Trophoblast cell (in vitro differentiated cells and primary cell): ENCODE results near the gene ACTR5.

Experiments used
- DNase-seq, 2 donors: peaks; one replicate each; pipeline ENCODE4 v3.0.0-alpha.2; 2016
- H2AFZ ChIP-seq: 2 replicates; pipeline ENCODE4 v1.6.1; 2013; ENCODE audit warnings: low read length, moderate library complexity, mild to moderate bottlenecking; ENCODE audit not compliant: insufficient read depth, poor library complexity
- H2AK5ac ChIP-seq: 2 replicates; pipeline ENCODE4 v1.6.1; 2013; ENCODE audit warnings: mild to moderate bottlenecking, low read length
- H2BK120ac ChIP-seq: 2 replicates; pipeline ENCODE4 v1.6.1; 2013; ENCODE audit warnings: low read length, mild to moderate bottlenecking, moderate library complexity; ENCODE audit not compliant: insufficient read depth, poor library complexity
- H2BK12ac ChIP-seq: 2 replicates; pipeline ENCODE4 v1.6.1; 2013; ENCODE audit warnings: mild to moderate bottlenecking, low read length, moderate library complexity
- H2BK5ac ChIP-seq: 2 replicates; pipeline ENCODE4 v1.6.1; 2013; ENCODE audit warnings: low read length, low read depth, moderate library complexity, mild to moderate bottlenecking; ENCODE audit not compliant: poor library complexity
- H3K14ac ChIP-seq: 2 replicates; pipeline ENCODE4 v1.6.1; 2013; ENCODE audit warnings: mild to moderate bottlenecking, low read length
- H3K18ac ChIP-seq: 2 replicates; pipeline ENCODE4 v1.6.1; 2013; ENCODE audit warnings: mild to moderate bottlenecking, low read length
- H3K23ac ChIP-seq: 2 replicates; pipeline ENCODE4 v1.6.1; 2013; ENCODE audit warnings: low read length
- H3K27ac ChIP-seq: 2 replicates; pipeline ENCODE4 v1.5.1; 2013; ENCODE audit warnings: low read depth, mild to moderate bottlenecking, inconsistent platforms, low read length, moderate library complexity
- H3K27me3 ChIP-seq: 2 replicates; pipeline ENCODE4 v1.6.1; 2013; ENCODE audit warnings: inconsistent platforms, mild to moderate bottlenecking, low read length, moderate library complexity; ENCODE audit not compliant: insufficient read depth
- H3K36me3 ChIP-seq, 2 experiments: 1 replicate in 1 of 2; 2 replicates in 1 of 2; pipeline ENCODE4 v1.6.1; 2013; ENCODE audit warnings: low read length in 2 of 2, mild to moderate bottlenecking in 2 of 2, moderate library complexity in 1 of 2; ENCODE audit not compliant: insufficient read depth in 2 of 2, control insufficient read depth in 1 of 2
- H3K4ac ChIP-seq: 2 replicates; pipeline ENCODE4 v1.6.1; 2013; ENCODE audit warnings: low read depth, mild to moderate bottlenecking, low read length, moderate library complexity
- H3K4me1 ChIP-seq, 2 experiments: 1 replicate in 1 of 2; 2 replicates in 1 of 2; pipeline ENCODE4 v1.6.1; 2013; ENCODE audit warnings: low read length in 2 of 2, mild to moderate bottlenecking in 2 of 2, moderate library complexity in 1 of 2; ENCODE audit not compliant: insufficient read depth in 2 of 2, control insufficient read depth in 1 of 2
- H3K4me2 ChIP-seq: 2 replicates; pipeline ENCODE4 v1.6.1; 2013; ENCODE audit warnings: inconsistent platforms, mild to moderate bottlenecking, low read length, moderate library complexity
- H3K4me3 ChIP-seq: 2 replicates; pipeline ENCODE4 v1.5.1; 2013; ENCODE audit warnings: mild to moderate bottlenecking, low read depth, low read length, inconsistent platforms
- H3K79me1 ChIP-seq: one replicate; pipeline ENCODE4 v1.6.1; 2013; ENCODE audit warnings: low read length
- H3K79me2 ChIP-seq: 2 replicates; pipeline ENCODE4 v1.6.1; 2013; ENCODE audit warnings: low read length, mild to moderate bottlenecking; ENCODE audit not compliant: control insufficient read depth, insufficient read depth, poor library complexity
- H3K9ac ChIP-seq: 2 replicates; pipeline ENCODE4 v1.6.1; 2013; ENCODE audit warnings: mild to moderate bottlenecking, low read length
- H3K9me3 ChIP-seq: 2 replicates; pipeline ENCODE4 v1.6.1; 2013; ENCODE audit warnings: low read depth, mild to moderate bottlenecking, control low read depth, inconsistent platforms, low read length; ENCODE audit not compliant: insufficient read depth
- H4K12ac ChIP-seq: 2 replicates; pipeline ENCODE4 v1.6.1; 2013; ENCODE audit warnings: low read depth, mild to moderate bottlenecking, low read length, moderate library complexity
- H4K8ac ChIP-seq: 2 replicates; pipeline ENCODE4 v1.6.1; 2013; ENCODE audit warnings: low read depth, mild to moderate bottlenecking, low read length, moderate library complexity
- H4K91ac ChIP-seq: one replicate; pipeline ENCODE4 v1.6.1; 2013; ENCODE audit warnings: low read depth, mild to moderate bottlenecking, low read length, moderate library complexity
- WGBS: extraction: QIAGEN DNeasy Blood & Tissue Kit; methylation state at CpG from one replicate; pipeline ENCODE4 v1.1.7; 2013; ENCODE audit warnings: missing lambda C conversion rate; ENCODE audit not compliant: insufficient read length, insufficient coverage; ENCODE audit errors: extremely low coverage; 5-methylcytosine and 5-hydroxymethylcytosine counted together

The ACTR5 gene

GRCh38 chr20:38800882-38801281 lies 52.6 kb downstream of the ACTR5 start:
- Histone ChIP-seq H4K91ac (no peak overlapping the region), H2BK120ac (no peak overlapping the region), H3K4ac (no peak overlapping the region), H3K27me3 (peaks cover 4% of the 10 kb centered on the region), H3K36me3 (no peaks in the 10 kb centered on the region), H4K12ac (no peak overlapping the region), H3K4me3 (no peak overlapping the region), H3K23ac (no peak overlapping the region), H3K79me1 (no peaks in the 10 kb centered on the region), H3K9ac (no peak overlapping the region), H3K18ac (no peak overlapping the region), H2BK12ac (no peak overlapping the region), H2BK5ac (no peak overlapping the region), H3K9me3 (no peaks in the 10 kb centered on the region), H2AK5ac (no peak overlapping the region), H3K14ac (no peak overlapping the region), H3K27ac (no peak overlapping the region), H3K79me2 (no peaks in the 10 kb centered on the region), H2AFZ (no peak overlapping the region), H4K8ac (no peak overlapping the region), H3K4me2 (no peak overlapping the region), H3K4me1 (peaks cover 5 to 10% of the 10 kb centered on the region in 2 experiments)
- WGBS, result no CpG with 5 or more reads among the region's 3 CpGs
- DNase-seq, result no peak

- H3K79me2 ChIP-seq, result no peaks in the 10 kb centered on the region
- H4K8ac ChIP-seq, result no peak overlapping the region
- no peak overlapping the region for H3K18ac ChIP-seq
- H2AK5ac ChIP-seq, result no peak overlapping the region
- H2AFZ ChIP-seq, result no peak overlapping the region
- no peak overlapping the region for H2BK12ac ChIP-seq
- H2BK5ac ChIP-seq, result no peak overlapping the region
- no peak overlapping the region for H3K4me2 ChIP-seq
- no peak for DNase-seq
- no peak overlapping the region for H3K9ac ChIP-seq
- no peaks in the 10 kb centered on the region for H3K36me3 ChIP-seq
- H3K4me1 ChIP-seq, result peaks cover 7 to 13% of the 10 kb centered on the region in 2 experiments
- no peak overlapping the region for H3K14ac ChIP-seq
- no peak overlapping the region for H3K4ac ChIP-seq
- peaks cover 3% of the 10 kb centered on the region for H3K9me3 ChIP-seq
- WGBS, result no CpG with 5 or more reads among the region's 3 CpGs
- no peak overlapping the region for H3K27ac ChIP-seq
- H3K4me3 ChIP-seq, result no peak overlapping the region
- H4K91ac ChIP-seq, result no peak overlapping the region
- H3K27me3 ChIP-seq, result peaks cover 23% of the 10 kb centered on the region
- H3K23ac ChIP-seq, result no peak overlapping the region
- no peaks in the 10 kb centered on the region for H3K79me1 ChIP-seq
- H4K12ac ChIP-seq, result no peak overlapping the region
- H2BK120ac ChIP-seq, result no peak overlapping the region
These were observed 56.0 kb downstream of the ACTR5 start for GRCh38 chr20:38804221-38804620.

- no peak overlapping the region for H3K14ac ChIP-seq
- H2BK120ac ChIP-seq, result no peak overlapping the region
- no peak overlapping the region for H3K27ac ChIP-seq
- H3K9ac ChIP-seq, result no peak overlapping the region
- no peak for DNase-seq
- peaks cover 23% of the 10 kb centered on the region for H3K27me3 ChIP-seq
- H3K36me3 ChIP-seq, result no peaks in the 10 kb centered on the region
- H4K8ac ChIP-seq, result peak overlapping the region; percentile 26
- H3K4me2 ChIP-seq, result peak overlapping the region; percentile 91
- no CpG with 5 or more reads among the region's 18 CpGs for whole genome bisulfite sequencing
- no peak overlapping the region for H3K23ac ChIP-seq
- no peak overlapping the region for H2AK5ac ChIP-seq
- H3K79me1 ChIP-seq, result no peaks in the 10 kb centered on the region
- H2AFZ ChIP-seq, result peak overlapping the region; percentile 1
- H4K91ac ChIP-seq, result no peak overlapping the region
- peaks cover 3% of the 10 kb centered on the region for H3K9me3 ChIP-seq
- H3K18ac ChIP-seq, result no peak overlapping the region
- H3K4me3 ChIP-seq, result no peak overlapping the region
- H2BK5ac ChIP-seq, result no peak overlapping the region
- no peak overlapping the region for H4K12ac ChIP-seq
- no peak overlapping the region for H3K4ac ChIP-seq
- H2BK12ac ChIP-seq, result no peak overlapping the region
- peaks cover 7 to 13% of the 10 kb centered on the region in 2 experiments for H3K4me1 ChIP-seq
- H3K79me2 ChIP-seq, result no peaks in the 10 kb centered on the region
These were observed 56.6 kb downstream of the ACTR5 start for GRCh38 chr20:38804682-38805501.

- H2AK5ac ChIP-seq, result no peak within 1 kb of the TSS
- peak in 1 of 2 donors; percentile 9 for DNase-seq
- H3K79me1 ChIP-seq, result no peaks in the 10 kb centered on the region
- no peak within 1 kb of the TSS for H3K14ac ChIP-seq
- peaks cover 3% of the 10 kb centered on the region for H3K9me3 ChIP-seq
- no peak within 1 kb of the TSS for H4K12ac ChIP-seq
- no peak within 1 kb of the TSS for H4K91ac ChIP-seq
- WGBS, result no CpG with 5 or more reads among the region's 40 CpGs
- H3K4me2 ChIP-seq, result peak within 1 kb of the TSS; percentile 91
- no peak within 1 kb of the TSS for H2BK12ac ChIP-seq
- peak within 1 kb of the TSS; percentile 26 for H4K8ac ChIP-seq
- H3K79me2 ChIP-seq, result no peaks in the 10 kb centered on the region
- peak within 1 kb of the TSS; percentile 1 for H2AFZ ChIP-seq
- no peak within 1 kb of the TSS for H3K4ac ChIP-seq
- peaks cover 7 to 13% of the 10 kb centered on the region in 2 experiments for H3K4me1 ChIP-seq
- no peak within 1 kb of the TSS for H2BK5ac ChIP-seq
- no peaks in the 10 kb centered on the region for H3K36me3 ChIP-seq
- H3K18ac ChIP-seq, result no peak within 1 kb of the TSS
- no peak within 1 kb of the TSS for H3K23ac ChIP-seq
- H3K27me3 ChIP-seq, result peaks cover 23% of the 10 kb centered on the region
- no peak within 1 kb of the TSS for H2BK120ac ChIP-seq
- H3K27ac ChIP-seq, result no peak within 1 kb of the TSS
- no peak within 1 kb of the TSS for H3K9ac ChIP-seq
- H3K4me3 ChIP-seq, result peak within 1 kb of the TSS; percentile 70
These were observed 57.3 kb downstream of the ACTR5 start, which contains the start of gene PPP1R16B for GRCh38 chr20:38805502-38805957. PPP1R16B (plus strand) TSS chr20:38805697; CDS start chr20:38835926, 30,229 bp downstream.
